ENCODE results near the gene MFAP1.

GRCh38 chr15:43792761-43793476 is 31.6 kb downstream of the MFAP1 start:
- peak in 3 of 6 experiments; percentile 13 to 26 (median 22) for TF ChIP-seq CTCF (IDR thresholded peaks at IDR 0.05)
- TF ChIP-seq POLR2A (IDR thresholded peaks at IDR 0.05) = peak in 1 of 2 donors; percentile 27
